ENCODE measurements around the gene SLC30A2. TPM values are rescaled to one million over a fixed set of nuclear protein-coding genes. Genes with fewer than 3 reads are reported as not detected.

Gene SLC30A2
- total RNA-seq, 1 experiment from 2014 or later, result 0.35 TPM

DNA sequence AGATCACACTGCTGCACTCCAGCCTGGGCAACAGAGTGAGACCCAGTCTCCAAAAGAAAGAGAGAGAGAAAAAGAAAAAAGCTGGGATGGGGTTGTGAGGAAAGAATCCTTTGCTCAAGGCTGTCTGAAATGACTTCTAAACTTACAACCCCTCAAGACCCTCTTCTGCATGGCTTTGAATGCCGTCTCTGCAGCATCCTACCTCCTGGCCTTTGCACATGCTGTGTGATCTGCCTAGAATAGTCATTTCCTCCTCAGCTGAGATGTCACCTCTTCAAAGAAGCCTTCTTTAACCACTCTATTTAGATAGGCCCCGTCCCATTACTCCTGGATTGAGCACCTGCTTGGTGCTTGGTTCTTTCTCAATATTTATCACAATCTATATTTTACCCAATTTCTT lies 38.9 kb upstream of the SLC30A2 start:
- H2BK120ac ChIP-seq (ENCODE audit: low read depth, low read length, poor library complexity, severe bottlenecking), result no peak overlapping the region
- H3K27me3 ChIP-seq (ENCODE audit: insufficient read depth, low read length), result no peaks in the 10 kb centered on the region
- no peak overlapping the region for H4K91ac ChIP-seq (ENCODE audit: insufficient read length, low read depth, low read length)
- DNase-seq, result no peak
- H2BK12ac ChIP-seq (ENCODE audit: insufficient read length, low read depth, low read length), result no peak overlapping the region
- no peaks in the 10 kb centered on the region for H3K4me1 ChIP-seq (ENCODE audit: insufficient read depth, low read length)
- no peak overlapping the region for H4K8ac ChIP-seq (replicated peaks; ENCODE audit: insufficient read length, low read depth, low read length)
- no peak overlapping the region for H3K4me3 Mint-ChIP-seq
- H3K27ac Mint-ChIP-seq, result no peak overlapping the region
- no peak overlapping the region for H3T11ph ChIP-seq (ENCODE audit: low read length)
- H2AK5ac ChIP-seq (ENCODE audit: insufficient read length, low read length), result no peak overlapping the region
- H3K27ac ChIP-seq (ENCODE audit: insufficient read length, low read depth, low read length), result no peak overlapping the region
- H4K20me1 ChIP-seq (ENCODE audit: control insufficient read depth, insufficient read depth, insufficient read length), result no peaks in the 10 kb centered on the region
- no peak overlapping the region for H3K4me2 ChIP-seq (ENCODE audit: insufficient read depth, insufficient read length, low read length)
- WGBS (ENCODE audit: extremely low coverage, insufficient read length, low lambda C conversion rate), result no CpG with 5 or more reads among the region's 2 CpGs
- H3K9ac ChIP-seq (ENCODE audit: extremely low read depth, insufficient read length, low read length), result no peak overlapping the region
- no peak overlapping the region for H3K14ac ChIP-seq (ENCODE audit: insufficient read depth, low read length)
- no peak overlapping the region for H3K4ac ChIP-seq (ENCODE audit: low read depth, low read length)
- no peak overlapping the region for H2BK5ac ChIP-seq (ENCODE audit: insufficient read length, low read length)
- H3K79me1 ChIP-seq (ENCODE audit: insufficient read depth, low read depth, low read length, poor library complexity, severe bottlenecking), result no peaks in the 10 kb centered on the region
- TF ChIP-seq, protein P1, sequence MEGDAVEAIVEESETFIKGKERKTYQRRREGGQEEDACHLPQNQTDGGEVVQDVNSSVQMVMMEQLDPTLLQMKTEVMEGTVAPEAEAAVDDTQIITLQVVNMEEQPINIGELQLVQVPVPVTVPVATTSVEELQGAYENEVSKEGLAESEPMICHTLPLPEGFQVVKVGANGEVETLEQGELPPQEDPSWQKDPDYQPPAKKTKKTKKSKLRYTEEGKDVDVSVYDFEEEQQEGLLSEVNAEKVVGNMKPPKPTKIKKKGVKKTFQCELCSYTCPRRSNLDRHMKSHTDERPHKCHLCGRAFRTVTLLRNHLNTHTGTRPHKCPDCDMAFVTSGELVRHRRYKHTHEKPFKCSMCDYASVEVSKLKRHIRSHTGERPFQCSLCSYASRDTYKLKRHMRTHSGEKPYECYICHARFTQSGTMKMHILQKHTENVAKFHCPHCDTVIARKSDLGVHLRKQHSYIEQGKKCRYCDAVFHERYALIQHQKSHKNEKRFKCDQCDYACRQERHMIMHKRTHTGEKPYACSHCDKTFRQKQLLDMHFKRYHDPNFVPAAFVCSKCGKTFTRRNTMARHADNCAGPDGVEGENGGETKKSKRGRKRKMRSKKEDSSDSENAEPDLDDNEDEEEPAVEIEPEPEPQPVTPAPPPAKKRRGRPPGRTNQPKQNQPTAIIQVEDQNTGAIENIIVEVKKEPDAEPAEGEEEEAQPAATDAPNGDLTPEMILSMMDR (conservative IDR thresholded peaks at IDR 0.05), result no peak
- peaks cover 23% of the 10 kb centered on the region for H3K27me3 Mint-ChIP-seq (ENCODE audit: low read depth)
- H3K4me1 Mint-ChIP-seq, result no peaks in the 10 kb centered on the region
- H3K79me2 ChIP-seq (ENCODE audit: insufficient read depth, low read length), result no peaks in the 10 kb centered on the region
- no peaks in the 10 kb centered on the region; a peak in 1 of 5 replicates for H3K9me3 Mint-ChIP-seq
- no peak overlapping the region for H3K56ac ChIP-seq (ENCODE audit: insufficient read length, low read depth, low read length)
- H3K23ac ChIP-seq (ENCODE audit: insufficient read length, low read depth, low read length), result no peak overlapping the region
- H2BK15ac ChIP-seq (ENCODE audit: low read depth, low read length), result no peak overlapping the region
- no peaks in the 10 kb centered on the region for H3K36me3 Mint-ChIP-seq (ENCODE audit: insufficient read depth in 1 of 3, low read depth in 3 of 3)
- no peak overlapping the region for H4K5ac ChIP-seq (ENCODE audit: insufficient read length, low read depth, low read length)
- no peak overlapping the region for H3K18ac ChIP-seq (ENCODE audit: insufficient read length, low read depth, low read length)
- no peaks in the 10 kb centered on the region for H3K23me2 ChIP-seq (ENCODE audit: insufficient read length, low read depth, low read length, poor library complexity, severe bottlenecking)
- no peak overlapping the region for H2AFZ ChIP-seq (ENCODE audit: low read length)
- H3K9me3 ChIP-seq (ENCODE audit: control insufficient read depth, low read depth, low read length), result no peaks in the 10 kb centered on the region
- H2BK20ac ChIP-seq (ENCODE audit: low read depth, low read length, poor library complexity, severe bottlenecking), result no peak overlapping the region
